Subcutaneous adipose tissue (tissue), 4 donors: Measurements from ENCODE around the gene MYBPC2. TPM values are rescaled to one million over a fixed set of nuclear protein-coding genes. Genes with fewer than 3 reads are reported as not detected.

Experiments
- total RNA-seq, 4 donors: library from RNA; depleted of rRNA; stranded (reverse); fragments of >200 nt; gene quantifications; one replicate each; pipeline ENCODE4 v1.1.0, GENCODE V29; 2016
- TF ChIP-seq, protein P1 (sequence below): fragments of 450-650 bp; IDR thresholded peaks from one replicate; pipeline ENCODE4 v1.5.1; 2016; ENCODE audit warnings: low read depth, mild to moderate bottlenecking, control low read depth, antibody characterized with exemption, moderate library complexity

The MYBPC2 gene
- total RNA-seq, 4 donors from 2014 or later: not detected

DNA sequence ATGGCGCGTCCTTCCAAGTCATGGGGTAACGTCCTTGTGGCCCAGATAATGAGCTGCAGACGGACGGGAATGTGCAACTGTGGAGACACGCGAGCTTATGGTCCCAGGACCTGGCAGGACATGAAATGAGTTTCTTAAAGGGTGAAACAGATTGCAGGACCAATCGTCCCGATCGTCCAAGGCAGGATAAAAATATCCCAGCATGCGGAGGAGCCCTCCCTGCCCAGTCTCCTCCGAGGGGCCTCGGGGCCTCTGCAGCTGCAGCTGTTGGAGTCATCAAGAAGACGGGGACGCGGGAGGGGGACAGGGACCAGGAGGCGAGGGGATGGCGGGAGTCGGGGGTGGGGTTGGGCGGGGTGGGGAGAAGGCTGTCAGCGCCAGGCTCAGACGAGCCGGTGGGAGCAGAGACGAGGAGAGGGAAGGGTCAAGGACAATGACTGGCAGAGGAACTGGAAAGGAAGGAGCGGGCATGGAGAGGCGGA, 58.3 kb downstream of the MYBPC2 start:
- TF ChIP-seq, protein P1, sequence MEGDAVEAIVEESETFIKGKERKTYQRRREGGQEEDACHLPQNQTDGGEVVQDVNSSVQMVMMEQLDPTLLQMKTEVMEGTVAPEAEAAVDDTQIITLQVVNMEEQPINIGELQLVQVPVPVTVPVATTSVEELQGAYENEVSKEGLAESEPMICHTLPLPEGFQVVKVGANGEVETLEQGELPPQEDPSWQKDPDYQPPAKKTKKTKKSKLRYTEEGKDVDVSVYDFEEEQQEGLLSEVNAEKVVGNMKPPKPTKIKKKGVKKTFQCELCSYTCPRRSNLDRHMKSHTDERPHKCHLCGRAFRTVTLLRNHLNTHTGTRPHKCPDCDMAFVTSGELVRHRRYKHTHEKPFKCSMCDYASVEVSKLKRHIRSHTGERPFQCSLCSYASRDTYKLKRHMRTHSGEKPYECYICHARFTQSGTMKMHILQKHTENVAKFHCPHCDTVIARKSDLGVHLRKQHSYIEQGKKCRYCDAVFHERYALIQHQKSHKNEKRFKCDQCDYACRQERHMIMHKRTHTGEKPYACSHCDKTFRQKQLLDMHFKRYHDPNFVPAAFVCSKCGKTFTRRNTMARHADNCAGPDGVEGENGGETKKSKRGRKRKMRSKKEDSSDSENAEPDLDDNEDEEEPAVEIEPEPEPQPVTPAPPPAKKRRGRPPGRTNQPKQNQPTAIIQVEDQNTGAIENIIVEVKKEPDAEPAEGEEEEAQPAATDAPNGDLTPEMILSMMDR: no peak

GRCh38 chr19:50492303-50493052, 59.8 kb downstream of the MYBPC2 start:
- TF ChIP-seq, protein P1: no peak

DNA sequence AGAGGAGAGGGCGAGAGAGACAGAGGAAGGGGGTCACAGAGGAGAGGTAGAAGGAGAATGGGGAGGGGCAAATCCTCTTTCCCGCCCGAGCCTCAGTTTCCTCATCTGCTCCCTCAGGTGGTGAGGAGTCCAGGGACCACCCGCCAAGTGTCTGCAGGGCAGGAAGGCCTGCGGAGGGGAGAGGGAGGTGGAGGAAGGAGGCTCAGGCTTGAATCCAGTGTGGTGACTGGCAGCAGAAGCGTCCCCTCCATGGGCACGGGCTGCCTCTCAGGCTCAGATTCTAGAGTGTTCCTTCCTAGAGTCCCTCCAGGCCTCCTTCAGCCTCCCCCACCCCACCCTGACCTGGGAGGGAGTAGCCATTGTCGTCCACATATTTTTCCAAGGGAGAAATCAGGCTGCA, 60.5 kb downstream of the MYBPC2 start:
- TF ChIP-seq, protein P1: no peak

DNA sequence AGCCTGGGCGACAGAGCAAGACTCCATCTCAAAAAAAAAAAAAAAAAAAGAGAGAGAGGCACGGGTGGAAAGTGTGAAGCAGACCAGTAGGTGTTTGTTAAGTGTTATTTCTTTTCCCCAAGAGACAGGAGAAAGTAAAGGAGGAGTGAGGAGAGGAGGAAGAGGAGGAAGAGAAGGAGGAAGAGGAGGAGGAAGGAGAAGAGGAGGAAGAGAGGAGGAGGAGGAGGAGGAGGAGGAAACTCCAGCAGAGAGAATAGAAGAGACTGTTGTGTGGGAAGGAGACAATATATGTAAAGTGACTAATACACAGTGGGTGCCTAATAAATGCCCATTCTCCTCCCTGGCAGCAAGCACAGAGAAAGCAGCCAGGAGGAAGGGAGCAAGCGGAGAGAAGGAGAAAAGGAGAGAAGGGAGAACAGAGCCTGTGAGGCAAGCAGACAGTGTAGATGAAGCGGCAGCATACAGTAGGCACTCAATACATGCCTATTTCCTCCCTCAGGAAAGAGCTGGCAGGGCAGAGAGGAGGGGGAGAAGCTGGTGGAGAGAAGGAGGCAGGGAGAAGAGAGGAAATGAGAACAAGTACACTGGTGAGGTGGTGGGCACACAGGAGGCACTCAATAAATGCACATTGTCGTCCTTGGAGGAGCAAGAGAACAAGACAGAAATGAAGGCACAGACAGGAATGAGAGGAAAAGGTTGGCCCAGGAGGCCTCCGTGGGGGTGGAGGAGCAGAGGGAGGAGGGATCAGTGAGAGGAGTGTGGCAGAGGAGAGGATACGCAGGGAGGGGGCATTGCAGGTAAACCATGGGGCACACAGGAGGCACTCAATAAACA, 61.7 kb downstream of the MYBPC2 start:
- TF ChIP-seq, protein P1: no peak

DNA sequence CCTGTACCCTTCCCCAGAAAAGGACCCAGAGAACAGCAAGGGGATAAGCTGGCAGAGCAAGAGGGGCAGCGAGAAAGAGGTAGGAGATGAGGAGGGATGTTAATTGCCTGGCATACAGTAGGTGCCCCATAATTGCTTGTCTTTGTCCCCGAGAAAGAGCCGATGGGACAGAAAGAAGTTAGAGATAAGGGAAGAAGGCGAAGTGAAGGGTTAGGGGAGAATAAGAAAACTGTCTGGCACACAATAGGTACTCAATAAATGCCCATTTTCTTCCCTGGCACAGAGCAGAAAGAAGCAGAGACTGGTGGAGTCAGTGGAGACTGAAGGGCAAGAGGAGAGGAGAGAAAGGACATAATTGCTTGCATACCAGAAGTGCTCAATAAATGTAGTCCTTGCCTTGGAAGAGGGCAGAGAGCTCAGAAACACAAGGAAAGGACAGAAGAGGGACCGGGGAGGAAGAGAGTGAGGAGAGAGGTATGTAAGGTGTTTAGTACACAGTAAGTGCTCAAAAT, 62.4 kb downstream of the MYBPC2 start:
- TF ChIP-seq, protein P1: no peak

DNA sequence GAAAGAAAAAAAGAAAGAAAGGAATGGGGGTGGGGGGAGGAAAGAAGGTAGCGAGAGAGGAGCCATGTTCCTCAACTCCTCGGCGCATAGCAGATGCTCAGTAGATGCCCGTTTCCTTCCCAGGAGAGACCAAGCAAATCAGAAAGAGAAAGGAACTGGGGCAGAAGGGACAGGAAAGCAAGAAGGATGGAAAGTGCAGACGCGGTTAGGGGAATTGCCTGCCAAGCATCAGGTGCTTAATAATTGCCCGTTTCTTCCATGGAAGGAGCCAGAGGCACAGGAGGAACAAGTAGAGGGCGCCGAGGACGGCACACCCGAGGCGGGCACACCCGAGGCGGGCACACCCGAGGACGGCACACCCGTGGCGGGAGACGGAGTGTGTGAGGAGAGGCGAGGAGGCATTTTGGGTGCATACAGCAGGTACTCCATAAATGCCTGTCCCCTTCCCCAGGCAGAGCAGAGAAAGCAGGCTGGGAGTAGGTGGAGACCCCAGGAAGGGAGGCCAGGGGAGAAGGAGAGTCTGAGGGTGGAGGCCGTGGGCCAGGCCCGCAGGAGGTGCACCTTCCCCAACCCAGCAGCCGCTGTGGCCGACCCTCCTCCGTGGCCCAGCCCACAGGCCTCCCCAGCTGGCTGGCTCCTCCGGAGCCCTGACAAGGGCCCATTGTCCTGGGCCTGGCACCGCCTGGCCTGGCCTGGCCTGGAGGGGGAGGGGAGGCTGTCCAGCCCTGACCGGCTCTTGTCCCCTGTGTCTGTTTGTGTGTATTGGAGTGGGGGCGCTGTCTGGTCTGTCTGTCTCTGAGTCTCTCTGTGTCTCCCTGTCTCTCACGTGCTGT, 63.7 kb downstream of the MYBPC2 start:
- TF ChIP-seq, protein P1: no peak
